ENCODE data around the gene KCNT2.

Gene KCNT2

DNA sequence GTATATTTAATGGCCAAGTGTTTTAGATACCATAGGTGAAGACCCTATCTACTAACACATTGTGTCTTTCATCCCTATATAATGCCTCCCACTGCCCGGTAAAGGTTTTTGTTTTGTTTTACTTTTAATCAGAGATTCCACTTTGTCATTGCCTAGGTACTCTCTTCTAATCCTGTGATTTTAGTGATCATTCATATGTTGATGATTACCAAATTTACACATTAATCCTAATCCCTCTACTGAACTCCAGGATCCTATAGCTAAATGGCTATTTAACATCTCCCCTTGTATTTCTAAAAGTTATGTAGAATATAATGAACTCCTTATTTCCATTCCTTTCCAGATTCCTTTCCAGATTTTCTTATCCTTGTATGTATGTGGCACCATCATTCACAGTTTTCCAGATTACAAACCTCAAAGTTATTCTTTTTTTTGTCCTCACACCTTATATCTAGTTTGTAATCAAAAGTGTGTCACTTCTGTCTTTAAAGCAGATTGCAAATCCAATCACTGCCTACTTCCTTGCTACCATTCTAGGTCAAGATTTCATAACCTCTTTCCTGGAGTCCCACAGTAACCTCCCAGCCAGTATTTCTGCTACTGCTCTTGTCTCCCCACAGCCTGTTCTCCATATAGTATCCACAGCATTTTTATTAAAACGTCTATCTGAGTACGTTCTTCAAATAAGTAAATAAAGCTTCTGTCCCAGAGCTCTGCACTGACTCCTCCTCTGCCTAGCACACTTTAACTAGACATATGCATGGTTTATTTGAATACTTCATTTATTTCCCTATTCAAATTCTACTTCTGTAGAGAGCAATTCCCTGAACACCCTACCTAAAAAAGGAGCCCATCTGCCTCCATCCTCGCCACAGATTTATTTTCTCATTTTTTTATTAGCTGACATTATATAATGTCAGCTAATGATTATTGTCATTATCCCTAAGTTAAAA lies 157.8 kb downstream of the KCNT2 start:
- TF ChIP-seq, protein P1, sequence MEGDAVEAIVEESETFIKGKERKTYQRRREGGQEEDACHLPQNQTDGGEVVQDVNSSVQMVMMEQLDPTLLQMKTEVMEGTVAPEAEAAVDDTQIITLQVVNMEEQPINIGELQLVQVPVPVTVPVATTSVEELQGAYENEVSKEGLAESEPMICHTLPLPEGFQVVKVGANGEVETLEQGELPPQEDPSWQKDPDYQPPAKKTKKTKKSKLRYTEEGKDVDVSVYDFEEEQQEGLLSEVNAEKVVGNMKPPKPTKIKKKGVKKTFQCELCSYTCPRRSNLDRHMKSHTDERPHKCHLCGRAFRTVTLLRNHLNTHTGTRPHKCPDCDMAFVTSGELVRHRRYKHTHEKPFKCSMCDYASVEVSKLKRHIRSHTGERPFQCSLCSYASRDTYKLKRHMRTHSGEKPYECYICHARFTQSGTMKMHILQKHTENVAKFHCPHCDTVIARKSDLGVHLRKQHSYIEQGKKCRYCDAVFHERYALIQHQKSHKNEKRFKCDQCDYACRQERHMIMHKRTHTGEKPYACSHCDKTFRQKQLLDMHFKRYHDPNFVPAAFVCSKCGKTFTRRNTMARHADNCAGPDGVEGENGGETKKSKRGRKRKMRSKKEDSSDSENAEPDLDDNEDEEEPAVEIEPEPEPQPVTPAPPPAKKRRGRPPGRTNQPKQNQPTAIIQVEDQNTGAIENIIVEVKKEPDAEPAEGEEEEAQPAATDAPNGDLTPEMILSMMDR (conservative IDR thresholded peaks at IDR 0.05; ENCODE audit: low read depth, low read length), result no peak
- Histone ChIP-seq H3K4me3 (IDR thresholded peaks at IDR 0.05; ENCODE audit: insufficient read depth, low read depth, low read length) (no peak overlapping the region), H3K4me1 (ENCODE audit: low read depth, poor library complexity, severe bottlenecking) (no peaks in the 10 kb centered on the region), H3K27ac (no peak overlapping the region), H3K27me3 (ENCODE audit: insufficient read depth, low read depth) (no peaks in the 10 kb centered on the region), H4K20me1 (ENCODE audit: insufficient read depth) (no peaks in the 10 kb centered on the region), H3K36me3 (ENCODE audit: insufficient read depth) (no peaks in the 10 kb centered on the region), H3K9ac (no peak overlapping the region), H3K4me2 (no peak overlapping the region), H2AFZ (ENCODE audit: low read depth) (no peak overlapping the region), H3K79me2 (ENCODE audit: insufficient read depth, low read depth) (no peaks in the 10 kb centered on the region)

DNA sequence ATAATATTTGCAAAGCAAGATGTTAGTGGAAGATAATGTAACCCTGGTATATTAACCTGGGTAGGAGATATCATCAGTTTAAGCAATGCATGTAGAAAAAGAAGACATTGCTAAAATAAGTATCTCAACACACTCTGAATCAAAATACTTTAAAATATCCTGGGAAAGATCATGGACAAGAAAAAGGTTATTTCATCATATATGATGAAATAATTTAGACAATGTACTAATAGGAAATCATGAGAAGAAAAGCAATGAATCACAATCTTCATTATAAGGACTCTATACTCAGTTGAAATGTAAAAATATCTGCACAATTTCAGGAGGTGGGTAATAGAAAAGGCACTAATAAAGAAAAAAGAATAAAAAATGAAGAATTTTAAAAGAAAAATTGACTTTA lies 158.8 kb downstream of the KCNT2 start:
- no peaks in the 10 kb centered on the region for H3K4me1 ChIP-seq (ENCODE audit: low read depth, poor library complexity, severe bottlenecking)
- H3K27ac ChIP-seq, result no peak overlapping the region
- H4K20me1 ChIP-seq (ENCODE audit: insufficient read depth), result no peaks in the 10 kb centered on the region
- no peak overlapping the region for H3K9ac ChIP-seq
- H2AFZ ChIP-seq (ENCODE audit: low read depth), result no peak overlapping the region
- no peak overlapping the region for H3K4me3 ChIP-seq (IDR thresholded peaks at IDR 0.05; ENCODE audit: insufficient read depth, low read depth, low read length)
- no peak overlapping the region for H3K4me2 ChIP-seq
- TF ChIP-seq, protein P1 (conservative IDR thresholded peaks at IDR 0.05; ENCODE audit: low read depth, low read length), result no peak
- no peaks in the 10 kb centered on the region for H3K79me2 ChIP-seq (ENCODE audit: insufficient read depth, low read depth)
- no peaks in the 10 kb centered on the region for H3K36me3 ChIP-seq (ENCODE audit: insufficient read depth)
- no peaks in the 10 kb centered on the region for H3K27me3 ChIP-seq (ENCODE audit: insufficient read depth, low read depth)

DNA sequence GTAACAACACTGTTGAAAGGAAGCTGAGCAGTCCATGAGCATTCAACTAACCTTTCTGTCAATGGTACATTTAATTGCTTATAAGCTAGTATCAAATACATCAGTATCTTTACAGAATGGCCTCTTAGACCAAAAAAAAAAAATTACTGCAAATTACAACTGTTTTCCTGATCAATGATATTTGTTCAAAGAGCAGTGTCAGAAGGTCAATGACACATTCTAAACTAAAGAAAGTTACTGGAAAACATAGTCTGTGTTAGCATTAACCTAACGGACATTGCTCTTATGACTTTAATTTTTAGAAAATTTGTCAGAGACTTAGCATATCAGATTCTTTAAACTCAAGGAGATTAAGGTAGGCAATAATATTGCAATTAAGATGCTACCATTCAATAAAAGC lies 162.5 kb downstream of the KCNT2 start:
- H3K27me3 ChIP-seq (ENCODE audit: insufficient read depth, low read depth), result no peaks in the 10 kb centered on the region
- no peak overlapping the region for H3K4me2 ChIP-seq
- TF ChIP-seq, protein P1 (conservative IDR thresholded peaks at IDR 0.05; ENCODE audit: low read depth, low read length), result no peak
- H3K4me3 ChIP-seq (IDR thresholded peaks at IDR 0.05; ENCODE audit: insufficient read depth, low read depth, low read length), result no peak overlapping the region
- no peak overlapping the region for H2AFZ ChIP-seq (ENCODE audit: low read depth)
- no peak overlapping the region for H3K9ac ChIP-seq
- H3K27ac ChIP-seq, result no peak overlapping the region
- no peaks in the 10 kb centered on the region for H3K4me1 ChIP-seq (ENCODE audit: low read depth, poor library complexity, severe bottlenecking)
- H3K36me3 ChIP-seq (ENCODE audit: insufficient read depth), result no peaks in the 10 kb centered on the region
- H4K20me1 ChIP-seq (ENCODE audit: insufficient read depth), result no peaks in the 10 kb centered on the region
- no peaks in the 10 kb centered on the region for H3K79me2 ChIP-seq (ENCODE audit: insufficient read depth, low read depth)

DNA sequence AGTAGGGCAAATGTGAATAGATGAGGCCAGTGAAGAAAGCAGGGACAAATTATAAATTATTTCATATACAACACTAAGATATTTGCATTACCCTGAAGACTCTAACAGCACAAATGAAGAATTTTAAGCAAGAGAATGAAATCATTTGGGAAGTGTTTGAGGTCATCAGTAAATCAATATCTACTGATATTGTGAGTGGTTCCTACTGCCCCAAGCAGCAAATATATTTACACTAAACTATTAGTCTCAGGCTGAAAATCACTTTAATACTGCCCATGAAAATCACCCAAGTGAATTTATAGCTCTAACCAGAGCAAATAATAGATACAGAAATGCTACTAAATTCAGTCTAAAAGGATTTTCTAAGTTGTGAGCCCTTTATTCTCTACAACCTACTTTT lies 163.6 kb downstream of the KCNT2 start:
- Histone ChIP-seq H3K27ac (no peak overlapping the region), H3K4me3 (IDR thresholded peaks at IDR 0.05; ENCODE audit: insufficient read depth, low read depth, low read length) (no peak overlapping the region), H3K4me1 (ENCODE audit: low read depth, poor library complexity, severe bottlenecking) (no peaks in the 10 kb centered on the region), H2AFZ (ENCODE audit: low read depth) (no peak overlapping the region), H3K36me3 (ENCODE audit: insufficient read depth) (no peaks in the 10 kb centered on the region), H3K79me2 (ENCODE audit: insufficient read depth, low read depth) (no peaks in the 10 kb centered on the region), H4K20me1 (ENCODE audit: insufficient read depth) (no peaks in the 10 kb centered on the region), H3K4me2 (no peak overlapping the region), H3K27me3 (ENCODE audit: insufficient read depth, low read depth) (no peaks in the 10 kb centered on the region), H3K9ac (no peak overlapping the region)
- TF ChIP-seq, protein P1 (conservative IDR thresholded peaks at IDR 0.05; ENCODE audit: low read depth, low read length), result no peak

Measured in KMS-11 (cell line).